RWPE2 (cell line): ENCODE data around the gene FAM162B.
"Not testable (repeated sequence)": the region's sequence is repeated elsewhere in the genome, so short reads cannot be mapped to it uniquely, and the experiment has no call there.

Experiments used
- ATAC-seq: fragments of 200-7000 bp; cut with Tn5 transposase; 3 replicates; pipeline ENCODE4 v1.9.1; 2021; ENCODE audit warnings: low read depth
- DNase-seq: peaks from one replicate; pipeline ENCODE4 v3.0.0-alpha.2; 2020; ENCODE audit warnings: low spot score
- H3K27ac ChIP-seq: fragments of 450-650 bp; 2 replicates; pipeline ENCODE4 v1.5.1; 2017; ENCODE audit warnings: mild to moderate bottlenecking; ENCODE audit not compliant: poor library complexity, severe bottlenecking
- H3K27me3 ChIP-seq: fragments of 250-450 bp; sonication (Bioruptor Pico); 2 replicates; pipeline ENCODE4 v1.5.1; 2021; ENCODE audit warnings: mild to moderate bottlenecking, moderate library complexity; ENCODE audit not compliant: insufficient read depth, poor library complexity, severe bottlenecking
- H3K36me3 ChIP-seq: fragments of 250-450 bp; sonication (Bioruptor Pico); 2 replicates; pipeline ENCODE4 v1.5.1; 2020; ENCODE audit warnings: low read depth, mild to moderate bottlenecking, moderate library complexity
- H3K4me1 ChIP-seq: fragments of 250-450 bp; sonication (Bioruptor Pico); 2 replicates; pipeline ENCODE4 v1.5.1; 2021; ENCODE audit warnings: mild to moderate bottlenecking, moderate library complexity; ENCODE audit not compliant: insufficient read depth, poor library complexity, severe bottlenecking
- H3K4me3 ChIP-seq: fragments of 250-450 bp; sonication (Bioruptor Pico); 2 replicates; pipeline ENCODE4 v1.5.1; 2021; ENCODE audit warnings: mild to moderate bottlenecking, moderate library complexity; ENCODE audit not compliant: severe bottlenecking
- H3K9me3 ChIP-seq: fragments of 250-450 bp; sonication (Bioruptor Pico); 2 replicates; pipeline ENCODE4 v1.5.1; 2021; ENCODE audit warnings: mild to moderate bottlenecking, moderate library complexity; ENCODE audit not compliant: severe bottlenecking
- TF ChIP-seq, protein P1 (sequence below): fragments of 450-650 bp; IDR thresholded peaks from one replicate; pipeline ENCODE4 v1.5.1; 2017; ENCODE audit warnings: mild to moderate bottlenecking, moderate library complexity; ENCODE audit not compliant: poor library complexity, severe bottlenecking

Gene FAM162B

DNA sequence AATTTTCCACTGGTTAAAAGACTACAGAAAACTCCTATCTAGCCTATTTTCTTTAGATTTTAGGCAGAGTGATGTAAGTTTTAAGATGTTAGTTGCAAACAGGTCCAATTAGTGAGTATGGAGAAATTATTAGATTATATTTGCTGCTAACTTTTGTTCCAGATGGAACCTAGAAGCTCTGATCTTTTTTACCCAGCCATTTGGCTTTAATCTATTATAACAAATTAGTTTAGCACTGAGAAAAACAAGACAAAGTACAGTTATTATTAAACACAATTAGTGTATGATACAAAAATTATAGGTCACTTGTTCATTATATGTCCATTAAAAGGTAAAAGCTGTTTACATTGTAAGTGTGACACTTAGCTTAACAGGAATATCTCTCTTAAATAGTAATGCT, 2.5 kb downstream of the FAM162B start:
- H3K9me3 ChIP-seq: peaks cover 1% of the 10 kb centered on the region
- no peaks in the 10 kb centered on the region for H3K4me1 ChIP-seq
- H3K27ac ChIP-seq: no peak overlapping the region
- H3K27me3 ChIP-seq: peaks cover 58% of the 10 kb centered on the region
- no peak for DNase-seq
- no peak overlapping the region for H3K4me3 ChIP-seq
- no peaks in the 10 kb centered on the region for H3K36me3 ChIP-seq
- no peak for ATAC-seq
- TF ChIP-seq, protein P1, sequence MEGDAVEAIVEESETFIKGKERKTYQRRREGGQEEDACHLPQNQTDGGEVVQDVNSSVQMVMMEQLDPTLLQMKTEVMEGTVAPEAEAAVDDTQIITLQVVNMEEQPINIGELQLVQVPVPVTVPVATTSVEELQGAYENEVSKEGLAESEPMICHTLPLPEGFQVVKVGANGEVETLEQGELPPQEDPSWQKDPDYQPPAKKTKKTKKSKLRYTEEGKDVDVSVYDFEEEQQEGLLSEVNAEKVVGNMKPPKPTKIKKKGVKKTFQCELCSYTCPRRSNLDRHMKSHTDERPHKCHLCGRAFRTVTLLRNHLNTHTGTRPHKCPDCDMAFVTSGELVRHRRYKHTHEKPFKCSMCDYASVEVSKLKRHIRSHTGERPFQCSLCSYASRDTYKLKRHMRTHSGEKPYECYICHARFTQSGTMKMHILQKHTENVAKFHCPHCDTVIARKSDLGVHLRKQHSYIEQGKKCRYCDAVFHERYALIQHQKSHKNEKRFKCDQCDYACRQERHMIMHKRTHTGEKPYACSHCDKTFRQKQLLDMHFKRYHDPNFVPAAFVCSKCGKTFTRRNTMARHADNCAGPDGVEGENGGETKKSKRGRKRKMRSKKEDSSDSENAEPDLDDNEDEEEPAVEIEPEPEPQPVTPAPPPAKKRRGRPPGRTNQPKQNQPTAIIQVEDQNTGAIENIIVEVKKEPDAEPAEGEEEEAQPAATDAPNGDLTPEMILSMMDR: no peak

DNA sequence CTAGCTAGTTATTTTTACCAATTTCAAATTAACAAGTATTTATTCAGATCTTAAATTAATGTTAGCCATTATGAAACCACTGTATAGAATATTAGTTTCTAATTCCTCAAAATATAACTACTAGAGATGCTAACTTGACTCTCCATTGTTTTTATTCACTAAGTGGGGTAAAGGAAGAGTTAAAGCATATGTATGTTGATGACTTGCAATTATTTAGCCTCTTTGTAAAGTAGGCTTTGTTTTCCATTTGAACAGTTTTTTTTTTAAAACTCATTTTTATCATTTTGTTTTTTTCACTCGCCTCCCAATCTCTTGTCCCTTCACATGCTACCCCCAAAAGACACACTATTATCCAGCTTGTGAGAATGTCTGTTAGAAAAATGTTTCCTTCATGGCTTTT, 3.3 kb downstream of the FAM162B start:
- no peak overlapping the region for H3K4me3 ChIP-seq
- no peak overlapping the region for H3K27ac ChIP-seq
- no peaks in the 10 kb centered on the region for H3K36me3 ChIP-seq
- DNase-seq (no peak), ATAC-seq (no peak)
- no peaks in the 10 kb centered on the region for H3K4me1 ChIP-seq
- H3K9me3 ChIP-seq: peaks cover 1% of the 10 kb centered on the region
- H3K27me3 ChIP-seq: peaks cover 52% of the 10 kb centered on the region
- TF ChIP-seq, protein P1: no peak

DNA sequence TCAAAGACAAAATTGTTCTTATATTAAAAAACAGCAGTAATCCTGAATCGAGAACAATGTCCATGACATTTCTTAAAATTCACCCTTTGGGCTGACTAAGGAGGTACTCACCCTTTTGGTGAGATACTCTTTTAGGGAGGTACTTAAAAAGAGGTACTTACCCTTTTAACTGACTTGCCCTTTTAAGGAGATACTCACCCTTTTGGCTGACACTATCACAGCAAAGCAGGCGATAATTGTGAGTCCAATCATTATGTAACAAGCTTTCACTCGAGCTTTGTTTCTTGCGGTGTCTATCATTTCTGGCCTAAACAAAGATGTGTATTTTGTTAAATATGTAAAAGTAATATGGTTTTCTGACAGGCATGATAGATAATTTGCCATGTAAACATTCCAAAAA, 3.7 kb downstream of the FAM162B start:
- Histone ChIP-seq H3K27me3 (peaks cover 47% of the 10 kb centered on the region), H3K36me3 (no peaks in the 10 kb centered on the region), H3K9me3 (peaks cover 1% of the 10 kb centered on the region), H3K27ac (no peak overlapping the region), H3K4me1 (no peaks in the 10 kb centered on the region), H3K4me3 (no peak overlapping the region)
- DNase-seq (no peak), ATAC-seq (no peak)
- TF ChIP-seq, protein P1: no peak

DNA sequence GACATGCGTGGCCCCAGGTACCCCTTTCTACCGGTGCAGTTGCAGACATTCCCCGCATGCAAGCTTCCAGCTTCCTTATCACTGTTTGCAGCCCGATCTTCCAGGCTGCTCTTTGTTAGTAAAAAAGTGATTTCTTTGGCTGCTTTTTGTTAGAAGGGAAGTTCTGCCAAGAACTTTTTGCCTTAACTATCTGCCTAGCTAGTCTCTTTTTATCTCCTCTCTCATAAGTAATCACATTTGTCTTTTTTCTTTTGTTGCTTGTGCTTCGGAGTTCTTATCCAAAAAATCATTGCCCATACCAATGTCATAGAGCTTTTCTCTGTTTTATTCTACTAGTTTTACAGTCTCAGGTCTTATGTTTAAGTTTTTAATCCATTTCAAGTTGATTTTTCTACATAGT, 20.3 kb downstream of the FAM162B start:
- Histone ChIP-seq H3K36me3 (no peaks in the 10 kb centered on the region), H3K27ac (no peak overlapping the region), H3K4me3 (no peak overlapping the region), H3K4me1 (no peaks in the 10 kb centered on the region), H3K9me3 (no peaks in the 10 kb centered on the region), H3K27me3 (no peaks in the 10 kb centered on the region)
- TF ChIP-seq, protein P1: no peak
- DNase-seq (no peak), ATAC-seq (no peak)

DNA sequence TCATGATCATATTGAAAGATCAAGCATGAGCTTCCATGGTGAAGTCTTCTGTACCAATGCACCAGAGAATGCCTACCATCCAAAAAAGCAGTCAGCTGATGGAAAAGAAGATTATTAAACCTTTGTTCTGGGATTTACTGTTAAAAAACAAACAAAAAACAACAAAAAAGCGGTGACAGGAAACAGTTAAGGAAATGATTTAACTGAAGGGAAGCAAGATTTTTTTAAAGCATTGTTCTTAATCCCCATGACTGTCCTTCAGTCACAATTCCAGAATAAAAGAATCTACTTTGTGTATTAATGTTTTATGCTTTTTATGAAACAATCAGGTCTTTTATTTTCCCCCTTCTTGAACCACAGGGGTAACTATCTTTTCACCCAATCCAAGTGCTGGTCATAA, 23.9 kb downstream of the FAM162B start:
- ATAC-seq: no peak
- Histone ChIP-seq H3K9me3 (no peaks in the 10 kb centered on the region), H3K4me3 (no peak overlapping the region), H3K27ac (no peak overlapping the region), H3K36me3 (no peaks in the 10 kb centered on the region), H3K27me3 (no peaks in the 10 kb centered on the region), H3K4me1 (no peaks in the 10 kb centered on the region)
- no peak for DNase-seq
- TF ChIP-seq, protein P1: no peak

DNA sequence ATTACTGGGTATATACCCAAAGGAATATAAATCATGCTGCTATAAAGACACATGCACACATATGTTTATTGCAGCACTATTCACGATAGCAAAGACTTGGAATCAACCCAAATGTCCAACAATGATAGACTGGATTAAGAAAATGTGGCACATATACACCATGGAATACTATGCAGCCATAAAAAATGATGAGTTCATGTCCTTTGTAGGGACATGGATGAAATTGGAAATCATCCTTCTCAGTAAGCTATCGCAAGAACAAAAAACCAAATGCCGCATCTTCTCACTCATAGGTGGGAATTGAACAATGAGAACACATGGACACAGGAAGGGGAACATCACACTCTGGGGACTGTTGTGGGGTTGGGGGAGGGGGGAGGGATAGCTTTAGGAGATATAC, 25.0 kb downstream of the FAM162B start:
- H3K27ac ChIP-seq, DNase-seq, H3K4me3 ChIP-seq, H3K9me3 ChIP-seq, H3K4me1 ChIP-seq, ATAC-seq, H3K27me3 ChIP-seq, H3K36me3 ChIP-seq: not testable (repeated sequence)
